Measurements from ENCODE around the gene SPATS2L.

SPATS2L gene

DNA sequence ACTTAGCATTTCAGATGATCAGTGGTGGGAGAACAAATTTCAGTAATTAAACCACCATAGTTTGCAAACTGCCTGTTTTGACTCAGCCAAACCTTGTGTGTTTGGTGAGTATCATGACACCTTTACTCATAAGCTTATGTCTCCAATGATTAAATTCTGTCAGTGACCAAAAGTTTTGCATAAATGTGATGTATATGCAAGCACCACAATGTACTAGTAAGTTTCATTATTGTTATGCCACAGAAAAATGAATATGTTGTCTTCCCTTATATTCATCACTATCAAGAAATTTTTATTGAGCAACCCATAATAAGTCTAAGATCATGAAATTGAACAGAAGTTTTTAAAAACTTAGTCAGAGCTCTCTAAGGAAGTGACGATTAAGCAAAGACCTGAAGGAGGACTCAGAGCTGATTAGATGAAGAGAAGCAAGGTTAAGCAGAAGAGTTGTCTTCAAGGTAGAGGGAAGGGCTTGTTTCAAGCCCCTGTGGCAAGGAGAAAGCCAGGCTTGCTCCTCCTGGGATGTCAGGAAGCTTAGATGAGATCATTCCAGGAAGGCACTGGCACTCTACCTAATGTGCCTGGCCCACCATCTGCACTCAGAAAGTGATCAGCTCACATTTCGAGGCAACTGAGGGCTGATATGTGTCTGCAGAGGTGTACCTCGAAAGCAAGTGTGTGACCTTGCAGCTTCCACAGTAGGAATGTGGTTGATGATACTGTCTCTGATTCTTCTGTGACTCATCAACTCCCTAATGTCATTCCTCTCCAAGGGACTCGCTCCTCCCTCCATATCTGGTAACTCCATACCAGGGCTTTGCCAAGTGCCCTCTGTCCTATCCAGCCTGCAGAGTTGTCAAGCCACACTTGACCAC is 148.7 kb downstream of the SPATS2L start:
- Histone ChIP-seq H3K27me3 (ENCODE audit: control insufficient read depth in 2 of 2, insufficient read depth in 2 of 2, low read length in 2 of 2) (no peaks in the 10 kb centered on the region), H3K36me3 (ENCODE audit: control insufficient read depth in 2 of 2, insufficient read depth in 2 of 2, low read length in 2 of 2) (peaks cover 7 to 15% of the 10 kb centered on the region in 2 donors), H3K4me1 (ENCODE audit: control insufficient read depth in 2 of 2, insufficient read depth in 2 of 2, low read length in 2 of 2) (no peaks in the 10 kb centered on the region), H3K9me3 (ENCODE audit: control insufficient read depth in 2 of 2, low read length in 2 of 2) (no peaks in the 10 kb centered on the region), H3K9ac (ENCODE audit: low read depth in 1 of 2, low read length in 2 of 2) (no peak overlapping the region), H3K4me3 (ENCODE audit: low read length in 2 of 2) (no peak overlapping the region), H3K27ac (ENCODE audit: low read depth in 2 of 2, low read length in 2 of 2) (no peak overlapping the region)

DNA sequence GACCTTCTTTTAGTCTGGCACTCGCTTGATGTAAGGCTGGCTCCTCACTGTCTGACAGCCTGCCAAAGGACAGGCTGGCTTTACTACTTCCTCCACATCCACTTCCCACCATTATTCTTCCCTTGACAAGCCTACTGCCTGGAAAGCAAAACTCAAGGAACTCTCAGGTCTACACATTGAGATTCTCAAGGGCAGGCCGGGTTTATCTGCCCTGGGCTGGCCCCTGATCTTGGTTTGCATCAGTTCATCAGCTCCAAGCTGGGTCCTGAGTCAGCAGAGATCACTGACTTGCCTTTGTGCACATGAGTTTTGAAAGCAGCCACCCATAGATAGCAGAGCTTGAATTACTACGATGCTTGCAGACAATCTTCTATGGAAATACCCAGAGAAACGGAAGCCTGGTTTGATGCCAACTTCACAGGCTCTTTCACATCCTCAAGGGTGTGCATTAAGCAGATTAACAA is 149.5 kb downstream of the SPATS2L start:
- Histone ChIP-seq H3K4me3 (ENCODE audit: low read length in 2 of 2) (no peak overlapping the region), H3K4me1 (ENCODE audit: control insufficient read depth in 2 of 2, insufficient read depth in 2 of 2, low read length in 2 of 2) (no peaks in the 10 kb centered on the region), H3K27ac (ENCODE audit: low read depth in 2 of 2, low read length in 2 of 2) (no peak overlapping the region), H3K36me3 (ENCODE audit: control insufficient read depth in 2 of 2, insufficient read depth in 2 of 2, low read length in 2 of 2) (peaks cover 1 to 9% of the 10 kb centered on the region in 2 donors), H3K9ac (ENCODE audit: low read depth in 1 of 2, low read length in 2 of 2) (no peak overlapping the region), H3K27me3 (ENCODE audit: control insufficient read depth in 2 of 2, insufficient read depth in 2 of 2, low read length in 2 of 2) (no peaks in the 10 kb centered on the region), H3K9me3 (ENCODE audit: control insufficient read depth in 2 of 2, low read length in 2 of 2) (no peaks in the 10 kb centered on the region)

- H3K9ac ChIP-seq (ENCODE audit: low read depth in 1 of 2, low read length in 2 of 2) = no peak overlapping the region
- H3K9me3 ChIP-seq (ENCODE audit: control insufficient read depth in 2 of 2, low read length in 2 of 2) = no peaks in the 10 kb centered on the region
- H3K27ac ChIP-seq (ENCODE audit: low read depth in 2 of 2, low read length in 2 of 2) = no peak overlapping the region
These were observed 150.1 kb downstream of the SPATS2L start for GRCh38 chr2:200456567-200456966.

DNA sequence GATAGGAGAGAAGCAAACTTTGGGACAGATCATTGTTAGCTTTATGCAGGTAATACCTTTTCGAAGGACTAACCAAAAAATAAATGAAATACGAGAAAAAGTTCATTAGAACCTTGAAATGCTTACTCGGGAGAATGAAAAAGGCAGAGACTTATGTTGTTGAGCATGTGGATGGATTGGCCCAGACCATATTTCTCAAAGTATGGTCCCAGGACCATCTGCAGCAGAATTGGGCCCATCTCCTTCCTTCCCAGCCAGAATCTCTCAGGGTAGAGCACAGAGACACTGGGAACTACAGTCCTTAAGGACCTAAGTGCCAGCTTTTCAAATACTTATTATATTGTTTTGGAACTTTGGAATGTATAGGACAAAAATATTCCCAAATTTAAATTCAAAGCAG is 152.6 kb downstream of the SPATS2L start:
- no peaks in the 10 kb centered on the region for H3K27me3 ChIP-seq (ENCODE audit: control insufficient read depth in 2 of 2, insufficient read depth in 2 of 2, low read length in 2 of 2)
- H3K9ac ChIP-seq (ENCODE audit: low read depth in 1 of 2, low read length in 2 of 2) = no peak overlapping the region
- peaks cover 12 to 21% of the 10 kb centered on the region in 2 donors for H3K36me3 ChIP-seq (ENCODE audit: control insufficient read depth in 2 of 2, insufficient read depth in 2 of 2, low read length in 2 of 2)
- no peaks in the 10 kb centered on the region for H3K4me1 ChIP-seq (ENCODE audit: control insufficient read depth in 2 of 2, insufficient read depth in 2 of 2, low read length in 2 of 2)
- H3K27ac ChIP-seq (ENCODE audit: low read depth in 2 of 2, low read length in 2 of 2) = no peak overlapping the region
- H3K9me3 ChIP-seq (ENCODE audit: control insufficient read depth in 2 of 2, low read length in 2 of 2) = no peaks in the 10 kb centered on the region
- no peak overlapping the region for H3K4me3 ChIP-seq (ENCODE audit: low read length in 2 of 2)

More at GRCh38 chr2:200456567-200456966, 150.1 kb downstream of the SPATS2L start:
- Histone ChIP-seq H3K4me3 (ENCODE audit: low read length in 2 of 2) (no peak overlapping the region), H3K36me3 (ENCODE audit: control insufficient read depth in 2 of 2, insufficient read depth in 2 of 2, low read length in 2 of 2) (peaks cover 6 to 14% of the 10 kb centered on the region in 2 donors), H3K27me3 (ENCODE audit: control insufficient read depth in 2 of 2, insufficient read depth in 2 of 2, low read length in 2 of 2) (no peaks in the 10 kb centered on the region), H3K4me1 (ENCODE audit: control insufficient read depth in 2 of 2, insufficient read depth in 2 of 2, low read length in 2 of 2) (no peaks in the 10 kb centered on the region)

GRCh38 chr2:200461846-200462710 is 155.6 kb downstream of the SPATS2L start:
- Histone ChIP-seq H3K9me3 (ENCODE audit: control insufficient read depth in 2 of 2, low read length in 2 of 2) (no peaks in the 10 kb centered on the region), H3K4me1 (ENCODE audit: control insufficient read depth in 2 of 2, insufficient read depth in 2 of 2, low read length in 2 of 2) (no peaks in the 10 kb centered on the region), H3K36me3 (ENCODE audit: control insufficient read depth in 2 of 2, insufficient read depth in 2 of 2, low read length in 2 of 2) (peaks cover 16 to 29% of the 10 kb centered on the region in 2 donors), H3K27ac (ENCODE audit: low read depth in 2 of 2, low read length in 2 of 2) (no peak overlapping the region), H3K9ac (ENCODE audit: low read depth in 1 of 2, low read length in 2 of 2) (no peak overlapping the region), H3K27me3 (ENCODE audit: control insufficient read depth in 2 of 2, insufficient read depth in 2 of 2, low read length in 2 of 2) (no peaks in the 10 kb centered on the region), H3K4me3 (ENCODE audit: low read length in 2 of 2) (no peak overlapping the region)

GRCh38 chr2:200463452-200463851 is 157.0 kb downstream of the SPATS2L start:
- Histone ChIP-seq H3K4me3 (ENCODE audit: low read length in 2 of 2) (no peak overlapping the region), H3K9ac (ENCODE audit: low read depth in 1 of 2, low read length in 2 of 2) (no peak overlapping the region), H3K4me1 (ENCODE audit: control insufficient read depth in 2 of 2, insufficient read depth in 2 of 2, low read length in 2 of 2) (peaks cover 0 to 2% of the 10 kb centered on the region in 2 donors), H3K36me3 (ENCODE audit: control insufficient read depth in 2 of 2, insufficient read depth in 2 of 2, low read length in 2 of 2) (peaks cover 27 to 39% of the 10 kb centered on the region in 2 donors), H3K27ac (ENCODE audit: low read depth in 2 of 2, low read length in 2 of 2) (no peak overlapping the region), H3K9me3 (ENCODE audit: control insufficient read depth in 2 of 2, low read length in 2 of 2) (no peaks in the 10 kb centered on the region), H3K27me3 (ENCODE audit: control insufficient read depth in 2 of 2, insufficient read depth in 2 of 2, low read length in 2 of 2) (no peaks in the 10 kb centered on the region)

- peaks cover 35 to 51% of the 10 kb centered on the region in 2 donors for H3K36me3 ChIP-seq (ENCODE audit: control insufficient read depth in 2 of 2, insufficient read depth in 2 of 2, low read length in 2 of 2)
- no peaks in the 10 kb centered on the region for H3K9me3 ChIP-seq (ENCODE audit: control insufficient read depth in 2 of 2, low read length in 2 of 2)
- H3K4me3 ChIP-seq (ENCODE audit: low read length in 2 of 2) = no peak overlapping the region
These were observed 160.2 kb downstream of the SPATS2L start for GRCh38 chr2:200466425-200467418.

DNA sequence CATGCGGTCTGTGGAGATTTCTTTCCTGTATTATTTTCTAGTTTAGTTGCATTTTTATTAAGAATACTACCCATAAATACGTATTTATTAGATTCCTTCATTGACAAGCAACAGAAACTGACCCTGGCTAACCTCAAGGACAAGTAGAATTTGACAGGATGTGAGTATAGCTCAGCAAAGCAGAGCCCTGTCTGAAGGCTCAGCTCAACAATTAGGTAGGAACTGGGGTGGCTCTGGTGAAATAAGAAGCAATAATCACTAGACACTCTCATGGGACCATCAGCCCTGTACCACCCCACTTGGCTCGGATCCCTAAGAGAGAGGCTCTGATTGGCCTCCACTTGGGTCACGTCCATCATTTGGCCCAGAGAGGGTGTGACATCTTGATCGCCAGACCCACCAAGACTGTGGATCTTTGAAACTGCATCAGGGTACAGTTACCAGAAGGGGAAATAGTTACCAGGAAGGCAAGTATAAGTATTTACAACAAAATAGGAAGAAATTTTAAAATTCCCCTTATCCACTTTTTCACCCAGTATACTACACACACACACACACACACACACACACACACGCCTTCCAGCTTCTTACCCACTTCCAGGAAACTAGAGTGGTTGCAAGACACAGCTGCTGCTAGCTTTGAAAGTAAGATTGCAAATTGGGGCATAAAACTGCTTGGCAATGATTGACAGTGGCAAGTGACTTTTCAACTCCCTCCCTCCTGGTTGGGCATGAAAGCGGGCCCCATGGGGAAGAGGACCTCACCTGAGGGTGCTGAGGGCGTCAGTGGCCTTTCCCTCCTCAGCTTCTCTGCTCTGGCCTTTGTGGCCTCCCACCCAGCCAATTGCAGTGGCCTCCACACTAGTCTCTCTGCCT is 161.6 kb downstream of the SPATS2L start:
- Histone ChIP-seq H3K4me1 (ENCODE audit: control insufficient read depth in 2 of 2, insufficient read depth in 2 of 2, low read length in 2 of 2) (peaks cover 0 to 4% of the 10 kb centered on the region in 2 donors), H3K9me3 (ENCODE audit: control insufficient read depth in 2 of 2, low read length in 2 of 2) (no peaks in the 10 kb centered on the region), H3K27ac (ENCODE audit: low read depth in 2 of 2, low read length in 2 of 2) (peak overlapping the region in 1 of 2 donors; percentile 56), H3K4me3 (ENCODE audit: low read length in 2 of 2) (no peak overlapping the region), H3K9ac (ENCODE audit: low read depth in 1 of 2, low read length in 2 of 2) (no peak overlapping the region), H3K36me3 (ENCODE audit: control insufficient read depth in 2 of 2, insufficient read depth in 2 of 2, low read length in 2 of 2) (peaks cover 40 to 48% of the 10 kb centered on the region in 2 donors), H3K27me3 (ENCODE audit: control insufficient read depth in 2 of 2, insufficient read depth in 2 of 2, low read length in 2 of 2) (no peaks in the 10 kb centered on the region)

More at GRCh38 chr2:200466425-200467418, 160.2 kb downstream of the SPATS2L start:
- H3K4me1 ChIP-seq (ENCODE audit: control insufficient read depth in 2 of 2, insufficient read depth in 2 of 2, low read length in 2 of 2) = peaks cover 0 to 4% of the 10 kb centered on the region in 2 donors
- no peak overlapping the region for H3K9ac ChIP-seq (ENCODE audit: low read depth in 1 of 2, low read length in 2 of 2)
- no peaks in the 10 kb centered on the region for H3K27me3 ChIP-seq (ENCODE audit: control insufficient read depth in 2 of 2, insufficient read depth in 2 of 2, low read length in 2 of 2)
- peak overlapping the region; percentile 6 to 44 for H3K27ac ChIP-seq (ENCODE audit: low read depth in 2 of 2, low read length in 2 of 2)
